ENCODE data around the gene IFNA7. TPM values are rescaled to one million over a fixed set of nuclear protein-coding genes. Genes with fewer than 3 reads are reported as not detected.

IFNA7 gene
- total and polyA plus RNA-seq, 10 of the 15 experiments (the other 5 are each of a cell fraction or from before 2014, with no cell fraction given): not detected

DNA sequence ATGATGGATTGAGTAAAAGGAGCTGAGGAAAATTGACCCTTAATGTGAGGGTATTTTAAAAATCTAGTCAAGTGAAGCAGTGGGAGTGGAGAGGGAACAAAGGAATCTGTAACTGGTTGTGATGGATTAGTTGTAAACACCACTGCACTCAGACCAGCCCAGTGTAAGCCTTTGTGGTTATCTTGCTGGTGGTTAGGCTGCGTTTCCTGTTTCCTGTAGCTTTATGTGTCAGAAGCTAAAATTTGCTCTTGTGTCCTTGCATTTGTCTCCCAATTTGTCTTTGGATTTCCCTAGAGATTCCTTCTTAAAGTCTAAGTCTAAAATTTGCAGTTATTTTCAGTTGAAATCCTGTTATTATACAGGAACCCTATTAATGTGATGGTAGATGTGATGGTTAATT, 41.8 kb downstream of the IFNA7 start (continued):
- no peak for TF ChIP-seq HSF1 (IDR thresholded peaks at IDR 0.05; ENCODE audit: low read depth, low read length)

DNA sequence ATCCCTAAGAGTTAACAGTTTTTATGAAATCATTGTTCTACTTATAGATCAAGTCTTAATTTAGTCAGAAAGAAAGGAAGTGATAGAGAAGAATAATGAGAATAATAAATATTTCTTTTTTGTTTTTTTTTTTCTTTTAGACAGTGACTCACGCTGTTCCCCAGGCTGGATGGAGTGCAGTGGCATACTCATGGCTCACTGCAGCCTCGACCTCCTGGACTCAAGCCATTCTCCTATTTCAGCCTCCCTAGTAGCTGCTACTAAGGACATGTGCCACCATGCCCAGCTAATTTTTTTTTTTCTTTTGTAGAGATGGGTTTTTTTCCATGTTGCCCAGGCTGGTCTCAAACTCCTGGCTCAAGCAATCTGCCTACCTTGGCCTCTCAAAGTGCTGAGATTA, 46.5 kb downstream of the IFNA7 start:
- H3K9ac ChIP-seq (ENCODE audit: control insufficient read depth, insufficient read depth, low read length): no peak overlapping the region
- FAIRE-seq (no peak), ATAC-seq (no peak), DNase-seq (ENCODE audit: low read depth, low spot score) (no peak)
- CTCF ChIA-PET: interaction anchor here (0.6 kb wide), 1 partner anchor 872 kb away, joined by 3 read pairs; no protein-coding TSS in a partner anchor
- no peaks in the 10 kb centered on the region for H3K9me3 ChIP-seq (replicated peaks; ENCODE audit: control insufficient read depth, insufficient read depth, low read length)
- 54% methylated on average over 2 of the region's 2 CpGs for WGBS (ENCODE audit: insufficient coverage, insufficient replicate concordance, low lambda C conversion rate, missing lambda C conversion rate)
- POLR2A ChIA-PET: interaction anchor here (0.7 kb wide), 1 partner anchor 38 kb away, joined by 4 read pairs; no protein-coding TSS in a partner anchor
- no peak overlapping the region for H3K27ac ChIP-seq (ENCODE audit: control insufficient read depth, insufficient read depth)
- RAD21 ChIA-PET (ENCODE audit: unreplicated experiment): no interaction called here
- in situ Hi-C loops (cut with MboI): no loop called here
- TF ChIP-seq GATAD2B (conservative IDR thresholded peaks at IDR 0.05; ENCODE audit: low read depth) (no peak), SUPT20H (IDR thresholded peaks at IDR 0.05; ENCODE audit: borderline replicate concordance, control insufficient read depth, low read depth, low read length) (no peak), SMC3 (IDR thresholded peaks at IDR 0.05; ENCODE audit: borderline replicate concordance, low read length) (no peak), JUNB (IDR thresholded peaks at IDR 0.05) (no peak), SIX5 (IDR thresholded peaks at IDR 0.05; ENCODE audit: low read depth, low read length, severe bottlenecking) (no peak), TAF1 (IDR thresholded peaks at IDR 0.05; ENCODE audit: borderline replicate concordance, low read depth, low read length) (no peak), HSF1 (IDR thresholded peaks at IDR 0.05; ENCODE audit: low read depth, low read length) (no peak), CHD1 (IDR thresholded peaks at IDR 0.05; ENCODE audit: low read depth, low read length) (no peak), STAT1 (conservative IDR thresholded peaks at IDR 0.05) (no peak), IKZF2 (IDR thresholded peaks at IDR 0.05) (no peak), NR2C1 (IDR thresholded peaks at IDR 0.05) (no peak), PML (IDR thresholded peaks at IDR 0.05; ENCODE audit: low read length) (no peak), EGR1 (IDR thresholded peaks at IDR 0.05; ENCODE audit: borderline replicate concordance in 1 of 2, low read depth in 2 of 2, low read length in 2 of 2) (no peak)
- TF ChIP-seq, protein P1, sequence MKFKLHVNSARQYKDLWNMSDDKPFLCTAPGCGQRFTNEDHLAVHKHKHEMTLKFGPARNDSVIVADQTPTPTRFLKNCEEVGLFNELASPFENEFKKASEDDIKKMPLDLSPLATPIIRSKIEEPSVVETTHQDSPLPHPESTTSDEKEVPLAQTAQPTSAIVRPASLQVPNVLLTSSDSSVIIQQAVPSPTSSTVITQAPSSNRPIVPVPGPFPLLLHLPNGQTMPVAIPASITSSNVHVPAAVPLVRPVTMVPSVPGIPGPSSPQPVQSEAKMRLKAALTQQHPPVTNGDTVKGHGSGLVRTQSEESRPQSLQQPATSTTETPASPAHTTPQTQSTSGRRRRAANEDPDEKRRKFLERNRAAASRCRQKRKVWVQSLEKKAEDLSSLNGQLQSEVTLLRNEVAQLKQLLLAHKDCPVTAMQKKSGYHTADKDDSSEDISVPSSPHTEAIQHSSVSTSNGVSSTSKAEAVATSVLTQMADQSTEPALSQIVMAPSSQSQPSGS (IDR thresholded peaks at IDR 0.05; ENCODE audit: low read length): no peak
- TF ChIP-seq, protein P2, sequence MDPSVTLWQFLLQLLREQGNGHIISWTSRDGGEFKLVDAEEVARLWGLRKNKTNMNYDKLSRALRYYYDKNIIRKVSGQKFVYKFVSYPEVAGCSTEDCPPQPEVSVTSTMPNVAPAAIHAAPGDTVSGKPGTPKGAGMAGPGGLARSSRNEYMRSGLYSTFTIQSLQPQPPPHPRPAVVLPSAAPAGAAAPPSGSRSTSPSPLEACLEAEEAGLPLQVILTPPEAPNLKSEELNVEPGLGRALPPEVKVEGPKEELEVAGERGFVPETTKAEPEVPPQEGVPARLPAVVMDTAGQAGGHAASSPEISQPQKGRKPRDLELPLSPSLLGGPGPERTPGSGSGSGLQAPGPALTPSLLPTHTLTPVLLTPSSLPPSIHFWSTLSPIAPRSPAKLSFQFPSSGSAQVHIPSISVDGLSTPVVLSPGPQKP (IDR thresholded peaks at IDR 0.05; ENCODE audit: low read depth, low read length): no peak
- H3K27me3 ChIP-seq (replicated peaks in 1 of 2; ENCODE audit: control insufficient read depth in 2 of 2, insufficient read depth in 2 of 2, low read length in 1 of 2): no peaks in the 10 kb centered on the region
- no peaks in the 10 kb centered on the region for H3K79me2 ChIP-seq (ENCODE audit: control insufficient read depth, insufficient read depth, low read length)
- no peaks in the 10 kb centered on the region for H4K20me1 ChIP-seq (ENCODE audit: control insufficient read depth, insufficient read depth)
- no peaks in the 10 kb centered on the region for H3K36me3 ChIP-seq (ENCODE audit: control insufficient read depth in 2 of 2, insufficient read depth in 2 of 2, low read length in 1 of 2)
- H2AFZ ChIP-seq (ENCODE audit: control insufficient read depth, low read depth, low read length): no peak overlapping the region
- no peak overlapping the region for H3K4me3 ChIP-seq
- SMC1A ChIA-PET (ENCODE audit: uncharacterized antibody, unreplicated experiment): interaction anchor here (1.1 kb wide), 1 partner anchor 76 kb away, joined by 3 read pairs; no protein-coding TSS in a partner anchor
- peaks cover 4% of the 10 kb centered on the region for H3K4me1 ChIP-seq (ENCODE audit: control insufficient read depth, insufficient read depth, low read length)
- H3K4me2 ChIP-seq (ENCODE audit: control insufficient read depth, insufficient read depth): no peak overlapping the region
- intact Hi-C loops (cut with micrococcal nuclease; ENCODE audit: unreplicated experiment): no loop called here
- BruUV-seq (replicated peaks): no TSS peak
